GM13976 (cell line): ENCODE data around the gene RBM22.

Experiments
- DNase-seq: peaks from one replicate; pipeline ENCODE4 v3.0.0; 2012; ENCODE audit warnings: low spot score
- in situ Hi-C: fragments of 300-500 bp; cut with MboI; formaldehyde crosslinking; loops from one replicate; pipeline ENCODE4 v1.12.0; 2022; ENCODE audit warnings: low sequenced_read_pairs, mixed read lengths, inconsistent platforms; ENCODE audit not compliant: unreplicated experiment
- TF ChIP-seq, protein P1 (sequence below): IDR thresholded peaks from 2 replicates; pipeline ENCODE4 v1.5.1; 2012; ENCODE audit warnings: borderline replicate concordance, mild to moderate bottlenecking; ENCODE audit not compliant: insufficient read depth; ENCODE audit errors: extremely low read depth, missing control alignments, control extremely low read depth

Gene RBM22

GRCh38 chr5:150665044-150665443 is 35.8 kb downstream of the RBM22 start:
- DNase-seq, result no peak
- in situ Hi-C loops, result loop anchor here (25.0 kb wide), 1 partner anchor 203 kb away; no protein-coding TSS in a partner anchor
- TF ChIP-seq, protein P1, sequence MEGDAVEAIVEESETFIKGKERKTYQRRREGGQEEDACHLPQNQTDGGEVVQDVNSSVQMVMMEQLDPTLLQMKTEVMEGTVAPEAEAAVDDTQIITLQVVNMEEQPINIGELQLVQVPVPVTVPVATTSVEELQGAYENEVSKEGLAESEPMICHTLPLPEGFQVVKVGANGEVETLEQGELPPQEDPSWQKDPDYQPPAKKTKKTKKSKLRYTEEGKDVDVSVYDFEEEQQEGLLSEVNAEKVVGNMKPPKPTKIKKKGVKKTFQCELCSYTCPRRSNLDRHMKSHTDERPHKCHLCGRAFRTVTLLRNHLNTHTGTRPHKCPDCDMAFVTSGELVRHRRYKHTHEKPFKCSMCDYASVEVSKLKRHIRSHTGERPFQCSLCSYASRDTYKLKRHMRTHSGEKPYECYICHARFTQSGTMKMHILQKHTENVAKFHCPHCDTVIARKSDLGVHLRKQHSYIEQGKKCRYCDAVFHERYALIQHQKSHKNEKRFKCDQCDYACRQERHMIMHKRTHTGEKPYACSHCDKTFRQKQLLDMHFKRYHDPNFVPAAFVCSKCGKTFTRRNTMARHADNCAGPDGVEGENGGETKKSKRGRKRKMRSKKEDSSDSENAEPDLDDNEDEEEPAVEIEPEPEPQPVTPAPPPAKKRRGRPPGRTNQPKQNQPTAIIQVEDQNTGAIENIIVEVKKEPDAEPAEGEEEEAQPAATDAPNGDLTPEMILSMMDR, result no peak

DNA sequence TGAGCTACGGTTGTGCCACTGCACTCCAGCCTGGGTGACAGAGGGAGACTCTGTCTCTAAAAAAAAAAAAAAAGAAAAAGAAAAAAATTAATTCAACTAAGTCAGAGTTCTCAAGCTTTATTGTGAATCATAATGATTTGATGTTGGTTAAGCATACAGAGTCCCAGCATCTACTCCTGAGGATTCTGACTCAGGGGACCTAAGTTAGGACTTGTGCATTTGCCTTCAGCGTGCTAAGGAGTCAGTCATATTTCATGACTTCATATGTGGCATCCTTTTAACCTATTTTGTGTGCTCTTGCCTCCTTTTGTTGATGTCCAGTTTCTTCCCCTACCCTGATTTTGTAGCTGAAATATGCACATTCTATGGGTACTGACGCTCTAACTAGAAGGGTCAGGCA is 36.9 kb downstream of the RBM22 start:
- in situ Hi-C loops, result loop anchor here (25.0 kb wide), 1 partner anchor 202 kb away; no protein-coding TSS in a partner anchor
- TF ChIP-seq, protein P1, result no peak
- DNase-seq, result no peak

- in situ Hi-C loops, result loop anchor here (25.0 kb wide), 1 partner anchor 201 kb away; no protein-coding TSS in a partner anchor
- no peak for DNase-seq
- TF ChIP-seq, protein P1, result no peak
These were observed 37.9 kb downstream of the RBM22 start for GRCh38 chr5:150662731-150663516.

DNA sequence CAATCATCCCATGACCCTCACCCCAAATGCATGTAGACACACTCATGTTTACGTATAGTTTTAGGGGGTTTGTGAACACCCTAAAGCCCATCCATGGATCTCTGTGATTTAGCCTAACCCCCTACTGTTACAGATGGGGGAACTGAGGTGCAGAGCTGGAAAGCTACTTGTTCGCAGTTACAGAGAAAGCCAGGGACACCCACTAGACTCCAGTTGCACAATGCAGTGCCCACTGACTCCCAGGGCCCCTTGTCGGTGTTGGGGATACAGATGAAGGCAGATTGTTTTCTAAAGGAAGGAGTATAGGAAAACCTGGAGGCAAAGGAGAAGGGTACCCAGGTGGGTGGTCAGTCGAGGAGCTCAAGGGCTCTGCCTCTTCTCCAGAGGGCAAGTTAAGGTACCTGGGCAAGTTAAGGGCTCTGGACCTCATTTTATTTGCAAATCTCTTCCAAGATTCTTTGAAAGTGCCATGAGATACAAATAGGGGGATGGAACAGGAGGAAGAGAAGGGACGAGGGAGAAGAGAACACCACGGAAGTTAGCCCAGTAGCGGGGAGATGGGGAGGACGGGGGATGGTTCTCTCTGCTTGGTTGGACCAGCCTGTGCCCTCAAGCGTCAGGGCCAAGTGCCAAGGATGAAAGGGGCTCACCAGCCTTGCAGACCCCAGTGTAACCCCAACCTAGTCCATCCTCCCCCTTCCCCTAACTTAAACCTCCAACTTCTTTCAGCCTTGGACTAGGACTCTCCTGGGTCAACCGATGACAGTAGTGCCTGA is 38.9 kb downstream of the RBM22 start:
- DNase-seq, result no peak
- in situ Hi-C loops, result loop anchor here (25.0 kb wide), 1 partner anchor 200 kb away; no protein-coding TSS in a partner anchor
- TF ChIP-seq, protein P1, result no peak

DNA sequence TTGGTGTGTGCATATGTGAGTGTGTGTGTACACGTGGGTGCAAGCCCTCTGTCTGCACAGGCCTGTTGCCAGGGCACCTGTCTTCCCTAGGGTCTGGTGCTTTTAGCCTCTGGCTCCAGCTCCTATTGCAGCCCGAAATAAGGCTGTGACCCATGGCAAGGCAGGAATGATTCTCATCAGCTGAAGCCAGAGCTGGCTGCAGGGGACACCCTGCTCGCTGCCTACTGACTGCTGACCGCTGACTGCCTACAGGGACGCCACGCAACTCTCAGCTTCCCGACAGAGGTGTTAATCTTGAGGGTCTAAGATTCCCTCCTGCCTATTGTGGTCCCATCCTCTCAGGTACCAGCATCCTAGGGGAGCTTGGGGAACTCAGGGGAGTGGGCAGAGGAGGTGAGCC is 39.8 kb downstream of the RBM22 start, which contains the start of gene MYOZ3:
MYOZ3 (plus strand) TSS at position 166 of the 400 bp plus-strand sequence. CDS start 1,691 bp downstream, outside the sequence.
- in situ Hi-C loops, result loop anchor here (25.0 kb wide), 1 partner anchor 199 kb away; no protein-coding TSS in a partner anchor
- TF ChIP-seq, protein P1, result no peak
- no peak for DNase-seq

GRCh38 chr5:150660108-150660831 is 40.6 kb downstream of the RBM22 start:
- in situ Hi-C loops, result loop anchor here (25.0 kb wide), 1 partner anchor 198 kb away; no protein-coding TSS in a partner anchor
- TF ChIP-seq, protein P1, result no peak
- DNase-seq, result no peak
